ENCODE data around the gene RALGAPA2.

DNA sequence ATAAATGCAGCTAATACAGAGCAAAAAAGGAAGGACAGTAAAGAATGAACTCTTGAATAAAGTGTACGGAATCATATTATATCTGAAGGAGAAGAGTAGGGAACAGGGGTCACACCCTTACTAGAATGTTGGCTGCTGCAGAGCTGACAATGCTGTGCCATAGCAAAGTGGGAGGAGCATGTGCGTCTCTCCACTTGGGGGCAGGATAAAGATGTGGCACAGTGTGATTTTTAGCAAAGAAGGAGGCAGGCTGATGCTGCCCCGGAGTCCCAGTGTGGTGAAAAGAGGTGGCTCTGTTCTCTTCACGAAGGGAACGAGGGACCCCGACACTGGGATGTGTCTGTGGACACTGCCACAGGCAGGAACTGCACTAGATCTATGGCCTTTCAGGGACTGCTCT, 277.0 kb downstream of the RALGAPA2 start:
- TF ChIP-seq, protein P1, sequence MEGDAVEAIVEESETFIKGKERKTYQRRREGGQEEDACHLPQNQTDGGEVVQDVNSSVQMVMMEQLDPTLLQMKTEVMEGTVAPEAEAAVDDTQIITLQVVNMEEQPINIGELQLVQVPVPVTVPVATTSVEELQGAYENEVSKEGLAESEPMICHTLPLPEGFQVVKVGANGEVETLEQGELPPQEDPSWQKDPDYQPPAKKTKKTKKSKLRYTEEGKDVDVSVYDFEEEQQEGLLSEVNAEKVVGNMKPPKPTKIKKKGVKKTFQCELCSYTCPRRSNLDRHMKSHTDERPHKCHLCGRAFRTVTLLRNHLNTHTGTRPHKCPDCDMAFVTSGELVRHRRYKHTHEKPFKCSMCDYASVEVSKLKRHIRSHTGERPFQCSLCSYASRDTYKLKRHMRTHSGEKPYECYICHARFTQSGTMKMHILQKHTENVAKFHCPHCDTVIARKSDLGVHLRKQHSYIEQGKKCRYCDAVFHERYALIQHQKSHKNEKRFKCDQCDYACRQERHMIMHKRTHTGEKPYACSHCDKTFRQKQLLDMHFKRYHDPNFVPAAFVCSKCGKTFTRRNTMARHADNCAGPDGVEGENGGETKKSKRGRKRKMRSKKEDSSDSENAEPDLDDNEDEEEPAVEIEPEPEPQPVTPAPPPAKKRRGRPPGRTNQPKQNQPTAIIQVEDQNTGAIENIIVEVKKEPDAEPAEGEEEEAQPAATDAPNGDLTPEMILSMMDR (IDR thresholded peaks at IDR 0.05): no peak
- TF ChIP-seq POLR2AphosphoS5 (IDR thresholded peaks at IDR 0.05) (no peak), EP300 (IDR thresholded peaks at IDR 0.05) (no peak), POLR2A (IDR thresholded peaks at IDR 0.05; ENCODE audit: low read depth) (no peak)

Data from esophagus muscularis mucosa (tissue), 4 donors.